A673 (cell line): ENCODE measurements around the gene RSRC1.

Experiments
- CTCF ChIP-seq: fragments of 300-800, 200-600 bp; sonication (generic); conservative IDR thresholded peaks from 2 replicates; pipeline ENCODE4 v1.5.1; 2017; ENCODE audit warnings: low read depth, mild to moderate bottlenecking, antibody characterized with exemption, low read length, moderate library complexity, mixed read lengths
- EZH2 ChIP-seq: fragments of 200-600 bp; sonication (generic); IDR thresholded peaks from 2 replicates; pipeline ENCODE4 v1.6.1; 2017; ENCODE audit warnings: borderline replicate concordance, low read depth, mild to moderate bottlenecking, mixed read lengths, antibody characterized with exemption, low read length; ENCODE audit not compliant: poor library complexity, severe bottlenecking

- TF ChIP-seq EZH2 (no peak), CTCF (no peak)
Measured at GRCh38 chr3:158489181-158489580, 379.3 kb downstream of the RSRC1 start.
